ENCODE results near the gene GSTM2. TPM values are rescaled to one million over a fixed set of nuclear protein-coding genes. Genes with fewer than 3 reads are reported as not detected.

GSTM2 gene
- total RNA-seq, 2 donors from 2014 or later = 51.1 to 60.6 TPM

GRCh38 chr1:109626682-109627408 lies 41.0 kb upstream of the GSTM2 start:
- DNase-seq (no peak), ATAC-seq (no peak)
- Histone ChIP-seq H3K36me3 (replicated peaks in 1 of 2; ENCODE audit: insufficient read depth in 1 of 2, low read depth in 2 of 2) (peaks cover 11 to 24% of the 10 kb centered on the region in 2 donors), H3K4me3 (no peak overlapping the region), H3K4me1 (peaks cover 22% of the 10 kb centered on the region), H3K9me3 (no peaks in the 10 kb centered on the region), H3K27me3 (no peaks in the 10 kb centered on the region), H3K27ac (no peak overlapping the region)
- 93 to 100% methylated on average over 11 to 21 of the region's 21 CpGs for WGBS, 2 donors
- TF ChIP-seq POLR2A (IDR thresholded peaks at IDR 0.05) = no peak
- no peak for TF ChIP-seq CTCF (IDR thresholded peaks at IDR 0.05)
- intact Hi-C loops (cut with DNase I) = loop anchor here (5.0 kb wide), 1 partner anchor 85 kb away; no protein-coding TSS in a partner anchor

- intact Hi-C loops (cut with DNase I) = loop anchor here (5.0 kb wide), 1 partner anchor 86 kb away; no protein-coding TSS in a partner anchor
- no peak for DNase-seq
- Histone ChIP-seq H3K9me3 (no peaks in the 10 kb centered on the region), H3K4me1 (peaks cover 13% of the 10 kb centered on the region), H3K36me3 (replicated peaks in 1 of 2; ENCODE audit: insufficient read depth in 1 of 2, low read depth in 2 of 2) (peaks cover 11 to 24% of the 10 kb centered on the region in 2 donors), H3K4me3 (no peak overlapping the region), H3K27ac (no peak overlapping the region), H3K27me3 (no peaks in the 10 kb centered on the region)
- ATAC-seq = no peak
- no peak for TF ChIP-seq POLR2A (IDR thresholded peaks at IDR 0.05)
- no peak for TF ChIP-seq CTCF (IDR thresholded peaks at IDR 0.05)
- WGBS, 2 donors = 93 to 94% methylated on average over 19 to 23 of the region's 23 CpGs
These were observed 40.0 kb upstream of the GSTM2 start for GRCh38 chr1:109627692-109628399.

- no peaks in the 10 kb centered on the region for H3K9me3 ChIP-seq
- peaks cover 11 to 24% of the 10 kb centered on the region in 2 donors for H3K36me3 ChIP-seq (replicated peaks in 1 of 2; ENCODE audit: insufficient read depth in 1 of 2, low read depth in 2 of 2)
- no peak for TF ChIP-seq POLR2A (IDR thresholded peaks at IDR 0.05)
- no peak for TF ChIP-seq CTCF (IDR thresholded peaks at IDR 0.05)
- WGBS, 2 donors = 81 to 86% methylated on average over 21 to 23 of the region's 23 CpGs
- DNase-seq (no peak), ATAC-seq (no peak)
- no peaks in the 10 kb centered on the region for H3K27me3 ChIP-seq
- no peak overlapping the region for H3K4me3 ChIP-seq
- H3K27ac ChIP-seq = no peak overlapping the region
- peaks cover 8% of the 10 kb centered on the region for H3K4me1 ChIP-seq
- intact Hi-C loops (cut with DNase I) = loop anchor here (5.0 kb wide), 1 partner anchor 86 kb away; no protein-coding TSS in a partner anchor
These were observed 39.1 kb upstream of the GSTM2 start for GRCh38 chr1:109628540-109629321.

GRCh38 chr1:109629372-109630030 lies 38.4 kb upstream of the GSTM2 start:
- Histone ChIP-seq H3K4me1 (peaks cover under 1% of the 10 kb centered on the region), H3K27ac (no peak overlapping the region), H3K27me3 (no peaks in the 10 kb centered on the region), H3K36me3 (replicated peaks in 1 of 2; ENCODE audit: insufficient read depth in 1 of 2, low read depth in 2 of 2) (peaks cover 11 to 24% of the 10 kb centered on the region in 2 donors), H3K4me3 (no peak overlapping the region), H3K9me3 (no peaks in the 10 kb centered on the region)
- DNase-seq (no peak), ATAC-seq (no peak)
- no peak for TF ChIP-seq POLR2A (IDR thresholded peaks at IDR 0.05)
- TF ChIP-seq CTCF (IDR thresholded peaks at IDR 0.05) = no peak
- 79 to 93% methylated on average over 8 to 10 of the region's 10 CpGs for WGBS, 2 donors
- intact Hi-C loops (cut with DNase I) = loop anchor here (5.0 to 10.0 kb wide), 2 partner anchors 87 to 355 kb away; partner anchors contain the start of gene AHCYL1

All from body of pancreas (tissue), 4 donors.